ENCODE results near the gene ATL2.
A peak's percentile ranks its signal among the peaks of the same experiment; 100 is the strongest.

Gene ATL2

DNA sequence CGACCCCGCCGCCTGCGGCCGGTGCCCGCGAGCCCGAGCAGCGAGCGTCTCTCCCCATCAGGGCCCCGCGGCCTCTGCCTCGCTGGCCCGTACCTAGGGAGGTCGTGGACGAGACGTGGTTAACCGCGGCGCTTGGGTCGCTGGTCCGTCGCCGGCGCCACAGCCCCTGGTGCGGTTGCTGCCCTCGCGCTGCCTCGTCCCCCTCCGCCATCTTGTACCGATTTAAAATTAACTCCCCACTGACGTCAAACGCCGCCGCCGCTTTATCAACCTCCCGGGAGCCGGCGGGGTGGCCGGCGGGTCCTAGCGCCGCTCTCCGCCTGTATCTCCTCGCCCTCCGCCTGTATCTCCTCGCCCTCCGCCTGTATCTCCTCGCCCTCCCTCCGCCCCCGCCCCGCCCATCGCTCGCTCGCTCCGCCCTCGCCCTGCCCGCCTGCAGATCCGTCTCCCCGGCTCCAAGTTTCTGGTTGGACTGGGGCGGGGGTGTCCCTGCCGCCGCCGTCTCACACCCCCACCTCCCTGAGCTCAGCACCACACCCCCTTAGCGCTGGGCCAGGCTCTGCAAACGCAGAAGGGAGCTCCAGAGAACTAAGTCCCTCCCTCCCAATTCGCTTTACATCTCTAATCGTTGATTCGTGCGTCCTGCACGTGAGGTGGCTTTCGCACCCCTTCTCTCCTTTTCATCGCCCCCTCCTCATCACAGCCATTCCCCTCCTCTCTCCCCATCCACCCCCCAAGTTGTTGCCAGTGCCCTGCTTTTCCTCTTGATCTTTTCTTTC is at the start of gene ATL2:
ATL2 (minus strand) TSS at position 224 of the 779 bp plus-strand sequence; CDS start at position 211, 13 bp downstream.
- TF ChIP-seq, protein P1, sequence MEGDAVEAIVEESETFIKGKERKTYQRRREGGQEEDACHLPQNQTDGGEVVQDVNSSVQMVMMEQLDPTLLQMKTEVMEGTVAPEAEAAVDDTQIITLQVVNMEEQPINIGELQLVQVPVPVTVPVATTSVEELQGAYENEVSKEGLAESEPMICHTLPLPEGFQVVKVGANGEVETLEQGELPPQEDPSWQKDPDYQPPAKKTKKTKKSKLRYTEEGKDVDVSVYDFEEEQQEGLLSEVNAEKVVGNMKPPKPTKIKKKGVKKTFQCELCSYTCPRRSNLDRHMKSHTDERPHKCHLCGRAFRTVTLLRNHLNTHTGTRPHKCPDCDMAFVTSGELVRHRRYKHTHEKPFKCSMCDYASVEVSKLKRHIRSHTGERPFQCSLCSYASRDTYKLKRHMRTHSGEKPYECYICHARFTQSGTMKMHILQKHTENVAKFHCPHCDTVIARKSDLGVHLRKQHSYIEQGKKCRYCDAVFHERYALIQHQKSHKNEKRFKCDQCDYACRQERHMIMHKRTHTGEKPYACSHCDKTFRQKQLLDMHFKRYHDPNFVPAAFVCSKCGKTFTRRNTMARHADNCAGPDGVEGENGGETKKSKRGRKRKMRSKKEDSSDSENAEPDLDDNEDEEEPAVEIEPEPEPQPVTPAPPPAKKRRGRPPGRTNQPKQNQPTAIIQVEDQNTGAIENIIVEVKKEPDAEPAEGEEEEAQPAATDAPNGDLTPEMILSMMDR (IDR thresholded peaks at IDR 0.05; ENCODE audit: insufficient read depth, low read length, poor library complexity, severe bottlenecking) = no peak
- Histone ChIP-seq H3K36me3 (ENCODE audit: control insufficient read depth, insufficient read depth, low read length) (no peaks in the 10 kb centered on the region), H3K27me3 (replicated peaks; ENCODE audit: control insufficient read depth, insufficient read depth, low read length) (no peaks in the 10 kb centered on the region), H3K4me3 (replicated peaks; ENCODE audit: low read depth, low read length) (peak within 1 kb of the TSS; percentile 77)
- peak; percentile 96 for DNase-seq (ENCODE audit: extremely low read depth, insufficient read length)

DNA sequence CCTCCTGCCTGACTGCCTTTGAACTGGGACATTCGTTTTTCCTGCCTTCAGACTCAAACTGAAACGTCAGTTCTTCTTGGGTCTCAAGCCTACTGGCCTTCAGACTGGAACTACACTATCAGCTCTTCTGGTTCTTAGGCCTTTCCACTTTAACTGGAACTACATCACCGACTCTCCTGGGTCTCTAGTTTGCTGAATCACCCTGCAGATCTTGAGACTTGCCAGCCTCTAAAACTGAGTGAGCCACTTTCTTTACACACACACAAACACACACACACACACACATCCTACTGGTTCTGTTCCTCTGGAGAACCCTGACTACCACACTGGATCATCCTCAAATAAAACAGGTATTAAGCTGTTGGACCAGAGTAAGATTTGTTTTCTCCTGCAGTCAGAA is 46.7 kb upstream of the ATL2 start:
- H3K4me3 ChIP-seq (replicated peaks; ENCODE audit: low read depth, low read length) = no peak overlapping the region
- no peak for DNase-seq (ENCODE audit: extremely low read depth, insufficient read length)
- TF ChIP-seq, protein P1 (IDR thresholded peaks at IDR 0.05; ENCODE audit: insufficient read depth, low read length, poor library complexity, severe bottlenecking) = no peak
- H3K27me3 ChIP-seq (replicated peaks; ENCODE audit: control insufficient read depth, insufficient read depth, low read length) = no peaks in the 10 kb centered on the region
- no peaks in the 10 kb centered on the region for H3K36me3 ChIP-seq (ENCODE audit: control insufficient read depth, insufficient read depth, low read length)

DNA sequence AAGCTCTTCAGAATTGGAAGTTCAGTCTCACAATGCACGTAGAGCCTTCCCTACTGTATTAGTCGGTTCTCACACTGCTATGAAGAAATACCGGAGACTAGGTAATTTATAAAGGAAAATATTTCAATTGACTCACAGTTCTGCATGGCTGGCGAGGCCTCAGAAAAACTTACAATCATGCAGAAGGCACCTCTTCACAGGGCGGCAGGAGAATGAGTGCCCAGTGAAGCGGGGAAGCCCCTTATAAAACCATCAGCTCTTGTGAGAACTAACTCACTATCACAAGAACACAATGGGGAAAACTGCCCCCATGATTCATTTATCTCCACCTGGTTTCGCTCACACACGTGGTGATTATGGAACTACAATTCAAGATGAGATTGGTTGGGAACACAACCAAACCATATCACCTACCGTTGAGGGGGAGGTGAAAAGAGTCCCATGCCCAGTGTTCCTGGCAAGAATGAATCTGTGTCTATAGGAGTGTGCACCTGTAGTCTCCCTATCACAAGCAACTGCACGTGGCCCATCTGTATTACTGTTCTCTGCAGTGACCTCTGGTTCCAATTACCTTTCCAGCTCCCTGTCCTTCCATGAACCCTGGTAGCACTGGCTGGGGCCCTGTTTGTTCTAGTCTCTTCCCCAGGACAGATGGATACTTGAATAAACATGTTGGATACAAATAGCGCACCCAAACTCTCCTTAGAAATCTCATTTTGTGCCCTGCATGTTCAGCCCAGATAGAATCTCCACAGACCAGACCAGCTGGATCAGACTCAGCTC is 44.4 kb upstream of the ATL2 start:
- Histone ChIP-seq H3K27me3 (replicated peaks; ENCODE audit: control insufficient read depth, insufficient read depth, low read length) (no peaks in the 10 kb centered on the region), H3K4me3 (replicated peaks; ENCODE audit: low read depth, low read length) (no peak overlapping the region), H3K36me3 (ENCODE audit: control insufficient read depth, insufficient read depth, low read length) (no peaks in the 10 kb centered on the region)
- TF ChIP-seq, protein P1 (IDR thresholded peaks at IDR 0.05; ENCODE audit: insufficient read depth, low read length, poor library complexity, severe bottlenecking) = no peak
- DNase-seq (ENCODE audit: extremely low read depth, insufficient read length) = no peak

DNA sequence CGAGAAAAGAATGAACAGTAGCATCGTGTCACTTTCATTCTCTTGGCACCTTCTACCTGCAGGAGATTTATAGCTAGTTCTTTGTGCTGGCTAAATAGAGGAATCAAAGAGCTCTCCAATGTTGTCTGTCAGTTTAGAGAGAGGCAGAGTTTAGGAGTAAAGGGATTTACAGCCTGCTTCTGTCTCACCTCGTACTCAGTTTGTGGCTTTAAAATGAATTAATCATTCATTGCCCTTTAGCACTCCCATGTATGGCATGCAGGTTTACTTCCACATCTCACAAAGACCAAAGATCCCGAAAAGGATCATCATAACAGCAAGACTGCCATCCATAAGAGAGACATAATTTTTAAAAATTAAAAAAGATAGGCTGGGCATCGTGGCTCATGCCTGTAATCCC is 42.4 kb upstream of the ATL2 start:
- Histone ChIP-seq H3K36me3 (ENCODE audit: control insufficient read depth, insufficient read depth, low read length) (no peaks in the 10 kb centered on the region), H3K27me3 (replicated peaks; ENCODE audit: control insufficient read depth, insufficient read depth, low read length) (no peaks in the 10 kb centered on the region), H3K4me3 (replicated peaks; ENCODE audit: low read depth, low read length) (no peak overlapping the region)
- TF ChIP-seq, protein P1 (IDR thresholded peaks at IDR 0.05; ENCODE audit: insufficient read depth, low read length, poor library complexity, severe bottlenecking) = no peak
- DNase-seq (ENCODE audit: extremely low read depth, insufficient read length) = no peak

DNA sequence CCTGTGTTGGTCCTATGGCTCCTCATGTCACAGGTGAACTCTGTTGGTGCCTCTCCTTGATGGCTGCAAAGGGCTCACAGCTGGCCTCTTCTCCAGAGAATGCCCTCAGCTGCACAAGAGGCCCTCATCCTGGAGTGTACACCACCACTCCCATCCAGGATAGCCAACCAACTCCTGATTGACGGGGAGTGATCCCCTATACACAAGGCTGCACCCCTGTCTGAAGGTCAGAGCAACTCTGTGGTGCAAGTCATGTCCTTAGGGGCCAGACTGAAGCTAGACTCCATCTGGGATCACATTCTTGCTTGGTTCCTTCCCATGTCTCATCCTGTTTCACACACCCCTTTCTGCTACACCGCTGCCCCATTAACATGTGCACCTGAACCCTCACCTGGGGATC is 41.7 kb upstream of the ATL2 start:
- TF ChIP-seq, protein P1 (IDR thresholded peaks at IDR 0.05; ENCODE audit: insufficient read depth, low read length, poor library complexity, severe bottlenecking) = no peak
- Histone ChIP-seq H3K36me3 (ENCODE audit: control insufficient read depth, insufficient read depth, low read length) (no peaks in the 10 kb centered on the region), H3K27me3 (replicated peaks; ENCODE audit: control insufficient read depth, insufficient read depth, low read length) (no peaks in the 10 kb centered on the region), H3K4me3 (replicated peaks; ENCODE audit: low read depth, low read length) (no peak overlapping the region)
- no peak for DNase-seq (ENCODE audit: extremely low read depth, insufficient read length)

Data from GM06990 (cell line).